SW480 (cell line): ENCODE results near the gene PRR19.
A peak's percentile ranks its signal among the peaks of the same experiment; 100 is the strongest.
"Not testable (repeated sequence)": the region's sequence is repeated elsewhere in the genome, so short reads cannot be mapped to it uniquely, and the experiment has no call there.

Source experiments
- DNase-seq: peaks from one replicate; pipeline ENCODE4 v3.0.0-alpha.2; 2016; ENCODE audit warnings: low spot score

PRR19 gene

DNA sequence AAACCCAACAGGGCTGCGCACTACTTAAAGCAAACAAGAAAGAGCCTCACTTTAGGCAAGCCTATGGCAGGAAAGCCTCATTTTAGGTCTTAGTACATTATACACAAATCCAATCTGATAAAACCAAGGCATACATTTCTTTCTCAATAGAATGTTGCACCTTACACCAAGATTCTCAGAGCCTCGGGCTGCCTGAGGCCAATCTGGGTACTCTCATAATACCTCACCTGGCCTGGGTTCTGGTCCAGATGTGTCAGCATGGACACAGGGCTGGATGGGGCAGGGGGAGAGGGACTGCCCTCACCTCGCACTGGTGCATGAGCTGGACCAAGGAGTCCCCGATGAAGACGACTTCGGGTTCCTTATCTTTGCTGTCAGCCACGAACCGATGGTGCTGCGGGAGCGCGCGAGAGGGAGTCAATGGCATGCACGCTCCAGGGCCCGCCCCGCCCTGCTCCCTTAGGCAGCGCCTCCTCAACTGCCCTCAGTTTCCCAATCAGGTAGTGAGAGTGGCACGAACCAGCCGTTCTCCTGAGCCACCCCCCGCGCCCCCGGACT lies at the start of gene PRR19:
Gene PRR19 (plus strand): TSS at position 487 of the 558 bp plus-strand sequence. CDS start 7,453 bp downstream, outside the sequence.
- no peak for DNase-seq

- DNase-seq: no peak
Measured at GRCh38 chr19:42252365-42253244, 49.3 kb upstream of the PRR19 start.

GRCh38 chr19:42253245-42254088 lies 48.5 kb upstream of the PRR19 start:
- peak; percentile 51 for DNase-seq

- peak; percentile 73 for DNase-seq
Measured at GRCh38 chr19:42254089-42254849, 47.7 kb upstream of the PRR19 start.

GRCh38 chr19:42254850-42255765 lies 46.8 kb upstream of the PRR19 start, which contains the start of gene ERF:
TSS of gene ERF (minus strand) at chr19:42255128. CDS start at chr19:42254999, 129 bp downstream.
- peak; percentile 91 for DNase-seq

- peak; percentile 65 for DNase-seq
Measured at GRCh38 chr19:42255766-42256745, 45.9 kb upstream of the PRR19 start.

GRCh38 chr19:42257842-42258241 lies 44.1 kb upstream of the PRR19 start:
- DNase-seq: not testable (repeated sequence)

- DNase-seq: no peak
Measured at GRCh38 chr19:42261763-42262162, 40.2 kb upstream of the PRR19 start.

- DNase-seq: not testable (repeated sequence)
Measured at GRCh38 chr19:42266105-42266504, 35.8 kb upstream of the PRR19 start.

DNA sequence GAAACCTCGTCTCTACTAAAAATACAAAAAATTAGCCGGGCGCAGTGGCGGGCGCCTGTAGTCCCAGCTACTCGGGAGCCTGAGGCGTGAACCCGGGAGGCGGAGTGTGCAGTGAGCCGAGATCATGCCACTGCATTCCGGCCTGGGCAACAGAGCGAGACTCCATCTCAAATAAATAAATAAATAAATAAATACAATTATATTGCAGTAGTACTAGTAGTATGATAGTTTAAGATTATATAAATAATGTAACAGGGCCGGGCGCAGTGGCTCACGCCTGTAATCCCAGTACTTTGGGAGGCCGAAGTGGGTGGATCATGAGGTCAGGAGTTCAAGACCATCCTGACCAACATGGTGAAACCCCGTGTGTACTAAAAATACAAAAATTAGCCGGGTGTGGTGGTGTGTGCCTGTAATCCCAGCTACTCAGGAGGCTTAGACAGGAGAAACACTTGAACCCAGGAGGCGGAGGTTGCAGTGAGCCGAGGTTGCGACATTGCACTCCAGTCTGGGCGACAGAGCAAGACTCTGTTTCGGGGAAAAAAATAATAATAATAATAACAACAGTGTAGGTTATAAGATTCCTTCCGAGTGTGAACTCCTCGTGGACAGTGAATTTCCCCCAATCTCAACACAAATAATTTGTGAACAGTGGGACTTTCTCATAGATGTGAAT lies 34.9 kb upstream of the PRR19 start:
- not testable (repeated sequence) for DNase-seq

DNA sequence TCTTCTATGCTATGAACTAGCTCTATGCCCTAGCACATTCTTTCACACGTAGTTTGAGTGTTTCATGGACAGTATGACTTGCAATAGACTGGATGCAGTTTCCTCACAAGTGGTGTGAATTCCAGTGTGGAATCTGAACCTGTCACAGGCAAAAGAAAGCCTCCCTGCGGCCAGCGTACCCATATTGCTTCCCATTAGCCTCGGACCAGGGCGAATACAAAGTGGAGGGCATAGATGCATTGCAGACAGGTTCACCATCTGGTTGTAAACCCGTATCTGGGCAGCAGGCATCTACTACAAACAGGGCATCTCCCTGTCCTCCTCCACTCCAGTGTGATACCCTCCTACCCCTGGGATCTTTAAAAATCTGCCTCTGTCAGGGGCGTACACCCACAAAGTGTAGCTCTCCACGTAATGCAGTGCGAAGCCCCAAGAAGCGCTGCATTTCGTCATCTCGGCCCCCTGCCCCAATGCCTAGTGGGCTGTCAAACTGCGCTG lies 34.2 kb upstream of the PRR19 start:
- no peak for DNase-seq

DNA sequence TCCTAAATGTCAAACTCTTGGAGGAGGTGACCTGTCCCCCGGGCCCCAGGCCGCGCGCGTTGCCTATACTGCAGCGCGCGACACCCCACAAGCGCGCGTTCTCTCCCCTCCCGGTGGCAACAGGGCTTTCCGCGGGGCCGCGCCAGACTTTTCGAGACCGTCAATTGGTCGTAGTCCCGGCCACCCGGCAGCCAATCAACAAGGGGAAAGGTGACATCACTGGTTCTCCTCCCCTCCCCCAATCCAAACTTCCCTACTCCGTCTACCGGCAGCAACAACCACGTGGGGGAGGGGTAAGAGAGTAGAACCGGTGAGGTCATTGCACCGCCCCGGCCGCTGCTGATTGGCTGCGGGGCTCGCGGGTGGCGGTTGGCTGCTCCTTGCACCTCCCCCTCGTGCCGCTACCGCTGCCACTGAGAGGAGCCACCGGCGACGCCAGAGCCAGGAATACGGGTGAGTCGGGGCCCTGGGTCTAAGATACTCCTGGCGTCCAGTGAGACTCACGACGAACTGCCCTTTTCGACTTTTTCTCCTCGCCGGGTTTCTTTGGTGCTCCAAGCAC lies 33.7 kb upstream of the PRR19 start:
- peak; percentile 100 for DNase-seq

- peak; percentile 100 for DNase-seq
Measured at GRCh38 chr19:42268704-42269477, 33.0 kb upstream of the PRR19 start, which contains the start of gene CIC. TSS of gene CIC (plus strand) at chr19:42269252. CDS start at chr19:42271784, 2,532 bp downstream.

- no peak for DNase-seq
Measured at GRCh38 chr19:42269478-42270345, 32.2 kb upstream of the PRR19 start.

GRCh38 chr19:42270346-42271044 lies 31.4 kb upstream of the PRR19 start:
- no peak for DNase-seq

GRCh38 chr19:42271045-42271419 lies 30.9 kb upstream of the PRR19 start:
- DNase-seq: no peak
